HG02852 (cell line): ENCODE data around the gene EHMT1.
A peak's percentile ranks its signal among the peaks of the same experiment; 100 is the strongest.
"Not testable (repeated sequence)": the region's sequence is repeated elsewhere in the genome, so short reads cannot be mapped to it uniquely, and the experiment has no call there.

Experiments
- ATAC-seq: cut with Tn5 transposase; IDR thresholded peaks from one replicate; pipeline ENCODE4 v1.9.1; 2021; ENCODE audit warnings: mild to moderate bottlenecking, moderate library complexity; ENCODE audit not compliant: unreplicated experiment

EHMT1 gene

DNA sequence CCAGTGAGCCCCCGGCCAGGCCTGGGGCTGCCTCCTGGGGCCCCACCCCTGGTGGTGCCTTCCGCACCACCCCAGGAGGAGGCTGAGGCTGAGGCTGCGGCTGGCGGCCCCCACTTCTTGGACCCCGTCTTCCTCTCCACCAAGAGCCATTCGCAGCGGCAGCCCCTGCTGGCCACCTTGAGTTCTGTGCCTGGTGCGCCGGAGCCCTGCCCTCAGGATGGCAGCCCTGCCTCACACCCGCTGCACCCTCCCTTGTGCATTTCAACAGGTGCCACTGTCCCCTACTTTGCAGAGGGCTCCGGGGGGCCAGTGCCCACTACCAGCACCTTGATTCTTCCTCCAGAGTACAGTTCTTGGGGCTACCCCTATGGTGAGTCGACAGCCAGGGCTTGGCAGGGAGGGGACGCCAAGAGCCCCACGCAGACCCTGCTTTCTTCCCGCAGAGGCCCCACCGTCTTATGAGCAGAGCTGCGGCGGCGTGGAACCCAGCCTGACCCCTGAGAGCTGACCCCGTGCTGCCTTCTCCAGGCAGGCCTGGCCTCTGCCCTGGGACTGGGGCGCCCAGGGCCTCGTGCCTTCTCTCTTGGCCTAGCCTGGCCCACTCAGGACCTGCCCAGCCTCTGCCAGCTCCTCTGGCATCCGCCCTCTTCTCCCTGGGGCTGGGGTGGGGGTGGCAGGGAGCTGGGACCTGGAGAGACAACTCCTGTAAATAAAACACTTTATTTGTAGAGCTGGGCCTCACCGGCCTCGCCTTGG is 4.0 kb upstream of the EHMT1 start:
- ATAC-seq, result no peak

DNA sequence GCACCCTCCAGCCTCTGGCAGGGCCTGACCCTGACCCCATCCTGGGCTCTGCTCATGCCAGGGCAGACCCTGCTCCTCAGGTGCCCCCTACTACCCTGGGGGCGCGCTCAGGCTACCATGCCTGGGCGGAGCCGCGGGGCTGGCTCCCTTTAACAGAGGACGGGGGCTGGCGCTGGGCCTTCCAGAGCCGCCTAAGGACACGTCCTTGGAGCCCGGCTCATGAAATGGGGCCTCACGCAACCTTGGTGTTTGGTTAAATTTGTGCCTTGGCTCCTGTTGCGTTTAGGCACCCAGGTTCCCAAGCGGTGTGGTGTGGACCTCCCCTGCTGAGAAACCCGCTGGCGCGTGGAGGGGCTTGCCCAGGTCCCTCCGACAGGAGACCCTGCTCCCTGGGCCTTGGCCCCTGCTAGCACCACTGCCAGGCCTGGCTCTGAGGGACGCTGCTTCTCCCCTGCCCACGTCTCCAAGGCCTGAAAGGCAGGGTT is 3.4 kb upstream of the EHMT1 start:
- no peak for ATAC-seq

DNA sequence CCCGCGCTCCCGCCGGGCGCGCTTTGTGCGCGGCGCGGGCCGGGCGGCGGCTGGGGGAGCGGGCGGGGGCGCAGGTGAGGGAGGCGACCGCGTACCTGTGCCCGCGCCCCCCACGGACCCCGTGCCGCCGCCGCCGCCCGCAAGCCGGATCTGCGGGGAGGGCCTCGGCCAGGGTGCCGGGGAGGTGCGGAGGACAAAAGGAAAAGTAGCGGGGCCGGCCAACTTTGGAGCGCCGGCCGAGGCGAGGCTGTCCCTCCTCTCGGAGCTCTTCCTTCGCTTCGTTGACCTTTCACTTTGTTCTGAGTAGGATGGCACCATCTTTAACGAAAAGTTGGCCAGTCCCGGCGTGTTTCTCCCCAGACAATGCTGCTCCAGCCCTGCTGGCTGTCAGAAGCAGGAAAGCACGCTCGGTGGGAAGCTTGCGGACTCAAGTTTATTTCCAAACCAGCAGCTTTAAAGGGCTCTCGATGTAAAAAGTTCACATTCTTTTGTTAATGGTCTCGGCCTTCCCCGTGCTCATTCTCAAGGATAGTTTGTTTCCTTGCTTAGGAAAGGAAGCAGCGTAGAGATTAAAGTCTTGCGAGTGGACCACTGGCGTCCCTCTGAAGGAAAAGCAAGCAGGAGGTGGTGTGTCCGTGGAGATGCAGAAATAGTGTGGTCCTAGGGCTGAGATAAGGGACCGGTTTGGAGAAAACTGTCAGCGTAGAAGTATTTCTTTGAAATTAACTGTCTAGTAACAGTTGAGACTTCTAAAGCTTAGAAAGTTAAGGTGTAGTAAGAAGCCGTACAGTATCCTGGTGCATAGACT is 639 bp downstream of the EHMT1 start:
- ATAC-seq, result peak; percentile 23

DNA sequence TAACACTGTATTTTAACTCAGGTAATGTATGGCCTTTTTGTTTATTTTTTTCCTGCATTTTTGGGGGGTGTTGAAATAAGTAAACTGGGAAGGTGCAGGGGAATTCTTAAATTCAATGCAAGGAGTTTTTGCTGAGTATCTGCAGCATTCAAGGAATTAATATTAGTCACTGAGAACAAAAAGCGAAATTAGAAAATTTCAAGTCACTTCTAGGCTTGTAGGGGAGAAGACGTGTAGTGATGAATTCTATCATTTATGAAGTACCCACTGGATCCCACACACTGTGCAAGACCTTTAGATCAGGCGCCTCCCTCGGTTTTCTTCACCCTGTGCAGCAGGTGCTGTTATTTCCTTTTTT is 1.2 kb downstream of the EHMT1 start:
- no peak for ATAC-seq

DNA sequence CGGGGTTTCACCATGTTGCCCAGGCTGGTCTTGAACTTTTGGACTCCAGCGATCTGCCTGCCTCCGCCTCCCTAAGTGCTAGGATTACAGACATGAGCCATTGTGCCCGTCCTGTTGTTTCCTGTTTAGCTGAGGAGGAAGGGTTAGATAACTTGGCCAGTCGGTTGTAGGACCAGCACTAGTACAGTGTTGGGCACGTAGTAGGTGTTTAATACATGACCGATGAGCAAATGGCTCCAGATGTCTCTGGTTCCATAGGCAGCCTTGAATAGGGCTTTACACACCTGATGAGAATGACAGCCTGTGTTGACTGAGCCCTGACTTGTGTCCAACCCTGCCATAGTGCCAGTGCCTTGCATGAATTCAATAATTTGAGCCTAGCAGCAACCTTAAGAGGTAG is 1.8 kb downstream of the EHMT1 start:
- ATAC-seq, result no peak

DNA sequence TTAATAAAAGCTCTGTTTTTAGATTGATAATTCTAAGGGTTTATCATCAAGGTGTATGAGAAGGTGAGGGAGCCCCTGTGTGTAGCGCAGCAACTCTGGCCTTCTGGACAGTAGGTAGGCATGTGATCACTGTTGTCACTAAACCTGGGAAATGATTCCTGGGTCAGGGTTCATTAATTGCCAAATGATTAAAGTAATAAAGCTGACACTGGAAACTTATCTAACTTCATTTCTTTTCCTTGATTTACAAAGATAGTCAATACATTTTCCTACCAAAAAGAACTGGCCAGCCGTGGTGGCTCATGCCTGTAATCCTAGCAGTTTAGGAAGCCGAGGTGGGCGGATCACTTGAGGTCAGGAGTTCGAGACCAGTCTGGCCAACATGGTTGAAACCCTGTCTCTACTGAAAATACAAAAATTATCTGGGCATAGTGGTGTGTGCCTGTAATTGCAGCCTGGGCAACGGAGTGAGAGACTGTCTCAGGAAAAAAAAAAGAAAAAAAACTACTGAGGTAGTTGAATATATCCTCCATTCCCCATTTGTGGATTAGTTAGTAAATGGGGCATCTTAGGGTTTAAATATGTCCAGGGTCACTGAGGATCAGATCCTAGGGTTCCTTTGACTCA is 2.4 kb downstream of the EHMT1 start:
- ATAC-seq, result no peak

DNA sequence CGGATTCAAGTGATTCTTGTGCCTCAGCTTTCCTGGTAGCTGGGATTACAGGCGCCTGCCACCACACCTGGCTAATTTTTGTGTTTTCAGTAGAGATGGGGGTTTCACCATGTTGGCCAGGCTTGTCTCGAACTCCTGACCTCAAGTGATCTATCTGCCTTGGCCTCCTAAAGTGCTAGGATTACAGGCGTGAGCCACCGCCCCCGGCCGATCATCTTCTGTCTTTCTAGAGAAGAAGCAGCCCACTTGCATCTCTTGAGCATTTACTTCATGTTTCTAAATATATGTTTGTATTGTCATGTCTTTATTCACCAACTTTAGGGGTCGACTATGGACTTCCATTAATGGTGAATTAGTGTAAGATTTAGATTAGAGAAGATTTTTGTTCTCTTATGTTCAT is 3.4 kb downstream of the EHMT1 start:
- not testable (repeated sequence) for ATAC-seq

DNA sequence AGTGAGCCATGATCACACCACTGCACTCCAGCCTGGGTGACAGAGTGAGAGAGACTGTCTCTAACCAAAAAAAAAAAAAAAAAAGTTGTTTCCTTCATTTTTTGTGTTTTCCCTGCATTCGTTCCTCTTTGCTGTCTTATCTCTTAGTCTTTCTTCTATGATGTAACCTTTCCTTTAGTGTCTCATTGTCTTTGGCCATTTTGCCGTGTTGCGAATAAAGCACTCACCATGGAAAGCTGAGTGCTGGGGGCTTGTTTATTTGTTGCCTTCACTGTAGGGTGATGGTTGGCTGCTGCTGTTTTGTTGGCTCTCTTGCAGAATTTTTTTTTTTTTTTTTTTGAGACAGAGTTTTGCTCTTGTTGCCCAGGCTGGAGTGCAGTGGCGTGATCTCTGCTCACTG is 7.7 kb downstream of the EHMT1 start:
- no peak for ATAC-seq

DNA sequence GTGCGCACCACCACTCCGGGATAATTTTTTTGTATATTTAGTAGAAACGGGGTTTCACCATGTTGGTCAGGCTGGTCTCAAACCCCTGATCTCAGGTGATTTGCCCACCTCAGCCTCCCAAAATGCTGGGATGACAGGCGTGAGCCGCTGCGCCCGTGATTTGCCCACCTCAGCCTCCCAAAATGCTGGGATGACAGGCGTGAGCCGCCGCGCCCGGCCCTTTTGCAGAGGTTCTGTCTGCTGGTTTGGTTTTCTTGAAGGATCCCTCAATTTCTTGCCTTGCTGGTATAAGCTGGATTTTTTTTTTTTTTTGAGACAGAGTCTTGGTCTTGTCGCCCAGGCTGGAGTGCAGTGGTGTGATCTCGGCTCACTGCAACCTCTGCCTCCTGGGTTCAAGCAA is 8.6 kb downstream of the EHMT1 start:
- not testable (repeated sequence) for ATAC-seq

DNA sequence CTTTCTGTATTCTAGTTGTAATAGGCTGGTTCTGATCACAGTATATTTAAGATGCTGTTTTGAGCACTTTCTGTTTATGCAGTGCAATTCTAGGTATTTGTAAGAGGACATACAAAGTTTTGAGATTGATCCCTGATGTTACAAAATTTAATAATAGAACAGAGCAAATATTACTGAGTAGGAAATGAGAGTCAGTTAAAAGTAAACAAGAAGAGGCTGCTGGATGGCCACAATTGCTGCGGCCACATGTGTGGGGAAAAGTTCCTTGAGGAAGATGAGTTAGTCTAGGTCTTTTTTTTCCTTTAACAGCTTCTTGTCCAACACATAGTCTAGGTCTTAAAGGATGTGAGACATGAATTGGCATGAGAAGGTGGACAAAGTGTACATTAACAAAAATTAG is 11.3 kb downstream of the EHMT1 start:
- no peak for ATAC-seq

DNA sequence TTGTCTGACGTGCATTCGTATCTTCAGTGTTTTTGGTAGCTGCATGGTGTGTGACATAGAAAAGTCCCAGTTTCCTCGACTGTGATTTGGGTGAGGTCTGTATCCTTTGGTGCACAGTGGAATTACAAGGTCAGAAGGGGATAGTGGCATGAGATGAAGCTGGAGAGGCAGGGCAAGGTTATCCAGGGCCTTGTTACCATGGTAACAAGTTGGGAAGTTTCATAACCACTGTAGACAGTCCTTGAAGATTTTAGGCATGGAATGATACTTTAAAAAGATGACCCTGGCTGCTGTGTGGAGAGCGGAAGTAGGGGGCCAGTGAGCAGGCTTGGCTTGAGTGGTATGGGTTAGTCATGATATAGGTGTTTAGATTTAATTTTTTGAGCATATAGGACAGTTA is 11.9 kb downstream of the EHMT1 start:
- no peak for ATAC-seq

DNA sequence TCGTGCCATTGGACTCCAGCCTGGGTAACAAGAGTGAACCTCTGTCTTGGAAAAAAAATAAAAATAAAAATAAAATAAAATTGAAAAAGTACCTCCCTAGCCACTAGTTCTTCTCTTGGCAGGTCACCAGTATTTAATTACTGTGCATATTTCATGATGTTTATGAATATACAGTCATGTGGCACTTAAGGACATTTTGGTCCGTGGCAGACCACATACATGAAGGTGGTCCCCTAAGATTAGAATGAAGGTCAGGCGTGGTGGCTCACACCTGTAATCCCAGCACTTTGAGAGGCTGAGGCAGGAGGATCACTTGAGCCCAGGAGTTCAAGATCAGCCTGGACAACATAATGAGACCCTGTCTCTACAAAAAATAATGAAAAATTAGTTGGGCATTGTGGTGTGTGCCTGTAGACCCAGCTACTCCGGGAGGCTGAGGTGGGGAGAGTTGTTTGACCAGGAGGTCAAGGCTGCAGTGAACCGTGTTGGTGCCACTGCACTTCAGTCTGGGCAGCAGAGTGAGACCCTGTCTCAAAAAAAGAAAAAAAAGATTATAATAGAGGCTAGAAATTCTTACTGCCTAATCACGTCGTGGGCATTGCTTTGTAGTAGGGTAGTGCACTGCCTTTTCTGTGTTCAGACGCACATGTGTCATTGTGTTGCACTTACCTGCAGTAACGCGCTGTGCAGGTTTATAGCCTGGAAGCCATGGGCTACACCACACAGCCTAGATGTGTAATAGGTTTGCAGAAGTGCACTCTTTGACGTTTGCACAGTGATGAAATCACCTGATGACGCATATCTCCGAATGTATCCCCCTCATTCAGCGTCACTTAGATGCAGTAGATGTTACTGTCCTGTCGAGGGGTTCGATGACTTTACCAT is 12.8 kb downstream of the EHMT1 start:
- ATAC-seq, result no peak

DNA sequence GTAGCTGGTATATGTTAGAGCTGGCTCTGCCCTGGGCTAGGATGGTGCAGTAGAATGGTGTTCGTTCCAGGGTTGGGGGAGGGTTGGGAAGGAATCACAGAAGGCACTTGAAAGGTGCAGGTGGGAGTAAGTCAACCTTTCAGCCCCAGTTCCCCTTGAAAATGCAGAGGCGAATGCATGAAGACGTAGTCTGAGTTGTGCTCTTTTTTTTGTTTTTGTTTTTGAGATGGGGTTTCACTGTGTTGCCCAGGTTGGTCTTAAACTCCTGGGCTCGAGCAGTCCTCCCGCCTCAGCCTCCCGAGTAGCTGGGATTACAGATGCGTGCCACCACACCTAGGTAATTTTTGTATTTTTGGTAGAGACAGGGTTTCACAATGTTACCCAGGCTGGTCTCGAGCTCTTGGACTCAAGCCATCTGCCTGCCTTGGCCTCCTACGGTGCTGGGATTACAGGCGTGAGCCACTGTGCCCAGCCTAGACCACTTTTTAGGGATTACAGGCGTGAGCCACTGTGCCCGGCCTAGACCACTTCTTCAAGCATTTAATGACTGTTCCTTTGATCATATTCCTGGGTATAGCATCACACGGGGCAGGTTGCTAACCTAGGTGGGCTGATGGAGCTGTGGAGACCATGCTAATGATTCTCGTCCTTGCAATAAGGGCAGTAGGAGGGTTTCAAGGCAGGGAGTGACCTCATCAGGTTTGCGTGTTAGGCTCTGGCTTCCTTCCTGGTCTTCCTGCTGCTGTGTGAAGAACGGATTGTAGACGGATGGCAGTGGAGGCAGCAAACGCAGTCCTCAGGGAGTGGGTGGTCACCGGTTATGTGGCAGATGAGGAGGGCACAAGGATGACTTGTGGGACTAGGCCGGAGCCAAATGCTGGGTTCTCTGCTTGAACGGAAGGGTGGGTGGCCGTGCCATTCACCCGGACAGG is 13.7 kb downstream of the EHMT1 start:
- ATAC-seq, result no peak

DNA sequence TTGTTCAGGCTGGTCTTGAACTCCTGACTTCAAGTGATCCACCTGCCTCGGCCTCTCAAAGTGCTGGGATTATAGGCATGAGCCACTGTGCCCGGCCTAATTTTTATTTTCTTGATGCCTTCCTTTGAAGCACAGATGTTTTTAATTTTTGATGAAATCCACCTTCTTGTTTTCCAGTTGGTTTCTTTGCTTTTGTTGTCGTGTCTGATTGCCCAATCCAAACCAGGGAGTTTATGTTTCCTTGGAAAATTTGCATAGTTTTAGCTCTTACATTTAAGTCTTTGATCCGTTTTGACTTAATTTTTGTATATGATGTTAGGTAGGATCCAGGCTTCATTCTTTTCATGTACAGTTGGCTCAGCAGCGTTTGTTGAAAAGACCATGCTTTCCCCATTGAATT is 15.2 kb downstream of the EHMT1 start:
- no peak for ATAC-seq

DNA sequence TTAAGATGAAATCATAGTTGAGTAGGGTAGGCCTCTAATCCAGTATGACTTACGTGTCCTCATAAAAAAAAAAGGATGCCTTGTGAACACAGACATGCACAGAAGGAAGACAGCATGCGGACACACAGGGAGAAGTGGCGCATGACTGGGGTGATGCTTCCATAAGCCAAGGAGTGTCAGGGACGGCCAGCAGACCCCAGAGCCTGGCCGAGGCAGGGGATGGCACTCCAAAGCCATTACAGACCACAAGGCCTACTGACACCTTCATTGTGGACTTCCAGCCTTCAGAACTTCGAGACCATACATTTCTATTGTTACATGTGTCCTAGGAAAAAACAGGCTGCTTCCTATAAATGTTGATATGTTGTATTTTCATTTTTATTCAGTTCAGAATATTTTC is 19.9 kb downstream of the EHMT1 start:
- no peak for ATAC-seq

DNA sequence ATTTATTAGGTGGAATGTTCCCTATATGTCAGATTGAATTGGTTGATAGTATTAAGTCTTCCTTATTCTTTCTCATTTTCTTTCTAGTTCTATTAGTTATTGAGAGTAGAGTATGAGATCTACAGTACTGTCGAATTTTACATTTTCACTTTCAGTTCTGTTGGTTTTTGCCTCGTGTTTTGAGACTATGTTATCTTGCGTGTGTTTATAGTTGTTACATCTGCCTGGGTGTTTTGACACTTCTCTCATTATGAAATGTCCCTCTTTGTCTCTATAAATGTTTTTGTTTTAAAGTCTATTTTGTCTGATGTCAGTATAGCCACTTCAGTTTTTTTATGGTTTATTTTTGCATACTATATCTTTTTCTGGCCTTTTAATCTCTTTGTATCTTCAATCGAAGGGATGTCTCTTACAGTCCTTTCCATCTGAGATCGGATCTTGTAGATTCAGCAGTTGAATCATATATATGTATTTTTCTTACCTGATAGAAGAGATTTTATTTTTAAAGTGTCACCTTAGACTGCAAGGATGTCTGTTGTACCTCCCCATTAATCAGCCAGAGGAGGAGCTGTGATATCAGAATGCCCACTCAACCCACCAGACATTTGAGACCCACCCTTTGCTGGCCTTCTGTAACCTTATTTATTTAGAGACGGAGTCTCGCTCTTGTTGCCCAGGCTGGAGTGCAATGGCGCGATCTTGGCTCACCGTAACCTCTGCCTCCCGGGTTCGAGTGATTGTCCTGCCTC is 20.7 kb downstream of the EHMT1 start:
- no peak for ATAC-seq

DNA sequence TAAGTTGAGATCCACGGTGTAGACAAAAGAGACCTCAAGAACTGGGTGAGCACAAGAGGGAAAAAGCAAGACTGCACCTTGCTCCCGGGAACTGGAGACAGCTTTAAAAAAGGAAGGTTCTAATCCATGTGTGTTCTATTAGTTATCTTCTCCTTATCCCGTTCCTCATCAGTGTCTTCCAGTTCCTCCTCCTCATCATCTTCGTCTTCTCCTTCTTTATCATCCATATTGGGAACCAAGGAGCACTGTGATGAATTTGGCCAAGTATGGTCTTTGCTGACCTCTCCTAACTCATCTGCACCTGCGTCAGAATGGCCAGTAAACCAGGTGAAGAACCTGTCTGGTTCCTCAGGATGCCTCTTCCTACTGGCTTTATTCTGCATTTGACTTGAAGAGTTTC is 22.1 kb downstream of the EHMT1 start:
- no peak for ATAC-seq

DNA sequence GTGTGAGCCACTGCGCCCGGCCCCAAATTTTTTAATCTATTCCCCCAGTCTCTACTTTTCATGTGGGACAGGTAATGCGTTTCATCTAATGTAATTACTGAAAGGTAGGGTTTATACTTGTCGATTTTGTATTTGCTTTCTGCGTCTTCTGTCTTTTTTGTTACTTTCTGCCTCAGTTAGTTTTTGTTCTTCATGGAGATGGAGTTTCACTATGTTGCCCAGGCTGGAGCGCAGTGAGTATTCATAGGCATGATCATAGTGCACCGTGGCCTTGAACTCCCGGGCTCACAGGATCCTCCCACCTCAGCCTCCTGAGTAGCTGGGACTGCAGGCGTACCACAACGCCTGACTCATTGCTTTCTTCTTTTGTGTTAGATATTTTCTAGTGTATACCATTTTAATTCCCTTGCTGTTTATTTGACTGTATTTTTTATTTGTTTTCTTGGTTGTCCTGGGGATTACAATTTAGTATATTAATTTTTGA is 23.4 kb downstream of the EHMT1 start:
- no peak for ATAC-seq

DNA sequence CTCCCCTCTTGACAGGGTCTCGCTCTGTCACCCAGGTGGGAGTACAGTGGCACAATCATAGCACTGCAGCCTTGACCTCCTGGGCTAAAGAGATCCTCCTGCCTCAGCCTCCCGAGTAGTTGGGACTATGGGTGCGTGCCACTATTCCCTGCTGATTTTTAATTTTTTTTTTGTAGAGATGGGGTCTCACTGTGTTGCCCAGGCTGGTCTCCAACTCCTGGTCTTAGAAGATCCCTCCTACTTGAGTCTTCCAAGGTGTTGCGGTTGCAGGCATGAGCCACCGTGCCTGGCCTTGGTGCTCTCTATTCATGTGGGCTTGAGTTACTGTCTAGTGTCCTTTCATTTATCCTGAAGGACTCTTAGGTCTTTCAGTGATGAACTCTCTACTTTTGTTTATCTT is 24.1 kb downstream of the EHMT1 start:
- no peak for ATAC-seq
